ENCODE measurements around the gene ATE1.

DNA sequence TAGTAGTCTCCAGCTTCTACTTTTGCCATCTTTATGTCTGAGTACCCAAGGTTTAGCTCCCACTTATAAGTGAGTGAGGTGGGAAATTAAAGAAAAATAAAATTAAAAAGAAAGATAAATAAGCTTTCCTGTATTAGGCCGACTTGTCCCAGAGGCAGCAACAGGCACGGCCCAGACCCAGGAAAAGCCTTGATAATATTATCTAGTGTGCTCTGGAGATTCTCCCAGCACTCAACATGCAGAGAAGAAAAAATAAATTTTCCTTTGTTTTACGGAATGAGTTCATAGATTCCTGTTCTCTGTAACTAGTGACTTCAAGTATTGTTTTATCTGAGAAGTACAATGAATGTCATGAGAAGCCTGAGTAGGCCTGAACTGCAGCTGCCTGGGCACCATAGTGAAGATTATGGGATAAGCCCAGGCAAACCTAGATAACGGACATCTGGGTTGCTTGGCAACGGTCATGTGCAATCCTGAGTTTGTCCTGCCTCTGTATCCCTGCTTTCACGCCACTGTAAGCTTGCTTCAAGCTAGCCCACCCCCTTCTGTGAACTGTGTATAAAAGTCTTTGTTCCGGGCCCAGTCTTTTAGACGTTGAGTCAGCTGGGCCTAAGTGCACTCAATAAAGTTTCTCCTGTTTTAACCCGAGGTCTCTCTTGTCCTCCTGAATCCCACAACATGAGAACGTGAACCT, 6.4 kb downstream of the ATE1 start:
- no peak for TF ChIP-seq POLR2A (IDR thresholded peaks at IDR 0.05)
- TF ChIP-seq, protein P1, sequence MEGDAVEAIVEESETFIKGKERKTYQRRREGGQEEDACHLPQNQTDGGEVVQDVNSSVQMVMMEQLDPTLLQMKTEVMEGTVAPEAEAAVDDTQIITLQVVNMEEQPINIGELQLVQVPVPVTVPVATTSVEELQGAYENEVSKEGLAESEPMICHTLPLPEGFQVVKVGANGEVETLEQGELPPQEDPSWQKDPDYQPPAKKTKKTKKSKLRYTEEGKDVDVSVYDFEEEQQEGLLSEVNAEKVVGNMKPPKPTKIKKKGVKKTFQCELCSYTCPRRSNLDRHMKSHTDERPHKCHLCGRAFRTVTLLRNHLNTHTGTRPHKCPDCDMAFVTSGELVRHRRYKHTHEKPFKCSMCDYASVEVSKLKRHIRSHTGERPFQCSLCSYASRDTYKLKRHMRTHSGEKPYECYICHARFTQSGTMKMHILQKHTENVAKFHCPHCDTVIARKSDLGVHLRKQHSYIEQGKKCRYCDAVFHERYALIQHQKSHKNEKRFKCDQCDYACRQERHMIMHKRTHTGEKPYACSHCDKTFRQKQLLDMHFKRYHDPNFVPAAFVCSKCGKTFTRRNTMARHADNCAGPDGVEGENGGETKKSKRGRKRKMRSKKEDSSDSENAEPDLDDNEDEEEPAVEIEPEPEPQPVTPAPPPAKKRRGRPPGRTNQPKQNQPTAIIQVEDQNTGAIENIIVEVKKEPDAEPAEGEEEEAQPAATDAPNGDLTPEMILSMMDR (IDR thresholded peaks at IDR 0.05) = no peak

Measured in uterus (tissue), 2 donors.